Prostate gland (tissue), 2 donors: ENCODE data around the gene YWHAB.

Source experiments
- POLR2A ChIP-seq: fragments of 450-650 bp; IDR thresholded peaks from one replicate; pipeline ENCODE4 v1.6.1; 2016; ENCODE audit warnings: antibody characterized with exemption, mild to moderate bottlenecking
- POLR2AphosphoS5 ChIP-seq: sonication (generic); formaldehyde crosslinking; IDR thresholded peaks from one replicate; pipeline ENCODE4 v1.6.1; 2017; ENCODE audit warnings: antibody characterized with exemption
- TF ChIP-seq, protein P1 (sequence below), 4 experiments: fragments of 200-600 bp in 2 of 4; fragments of 450-650 bp in 2 of 4; sonication (generic) in 2 of 4; IDR thresholded peaks; 1 replicate in 3 of 4; 2 replicates in 1 of 4; pipeline ENCODE4 v1.5.1; 2016 to 2019; ENCODE audit warnings: antibody characterized with exemption in 4 of 4, mild to moderate bottlenecking in 2 of 4, moderate library complexity in 2 of 4

- TF ChIP-seq, protein P1, sequence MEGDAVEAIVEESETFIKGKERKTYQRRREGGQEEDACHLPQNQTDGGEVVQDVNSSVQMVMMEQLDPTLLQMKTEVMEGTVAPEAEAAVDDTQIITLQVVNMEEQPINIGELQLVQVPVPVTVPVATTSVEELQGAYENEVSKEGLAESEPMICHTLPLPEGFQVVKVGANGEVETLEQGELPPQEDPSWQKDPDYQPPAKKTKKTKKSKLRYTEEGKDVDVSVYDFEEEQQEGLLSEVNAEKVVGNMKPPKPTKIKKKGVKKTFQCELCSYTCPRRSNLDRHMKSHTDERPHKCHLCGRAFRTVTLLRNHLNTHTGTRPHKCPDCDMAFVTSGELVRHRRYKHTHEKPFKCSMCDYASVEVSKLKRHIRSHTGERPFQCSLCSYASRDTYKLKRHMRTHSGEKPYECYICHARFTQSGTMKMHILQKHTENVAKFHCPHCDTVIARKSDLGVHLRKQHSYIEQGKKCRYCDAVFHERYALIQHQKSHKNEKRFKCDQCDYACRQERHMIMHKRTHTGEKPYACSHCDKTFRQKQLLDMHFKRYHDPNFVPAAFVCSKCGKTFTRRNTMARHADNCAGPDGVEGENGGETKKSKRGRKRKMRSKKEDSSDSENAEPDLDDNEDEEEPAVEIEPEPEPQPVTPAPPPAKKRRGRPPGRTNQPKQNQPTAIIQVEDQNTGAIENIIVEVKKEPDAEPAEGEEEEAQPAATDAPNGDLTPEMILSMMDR (IDR thresholded peaks at IDR 0.05) = no peak
- TF ChIP-seq POLR2A = no peak
- TF ChIP-seq POLR2AphosphoS5 = no peak
These were observed 24.6 kb downstream of the YWHAB start, which contains the start of gene PABPC1L for GRCh38 chr20:44909872-44910689.
